Hepatocyte (in vitro differentiated cells): ENCODE results near the gene PIEZO1.

Experiments used
- CTCF ChIP-seq: fragments of 200-600 bp; sonication (generic); IDR thresholded peaks from 2 replicates; pipeline ENCODE4 v1.5.1; 2016; ENCODE audit warnings: antibody characterized with exemption, mild to moderate bottlenecking; ENCODE audit not compliant: poor library complexity
- EZH2 ChIP-seq: fragments of 200-600 bp; sonication (generic); IDR thresholded peaks from 2 replicates; pipeline ENCODE4 v1.6.1; 2016; ENCODE audit warnings: antibody characterized with exemption, mild to moderate bottlenecking, borderline replicate concordance
- EZH2phosphoT487 ChIP-seq: fragments of 200-600 bp; sonication (generic); IDR thresholded peaks from one replicate; pipeline ENCODE4 v1.6.1; 2018; ENCODE audit warnings: antibody characterized with exemption, mild to moderate bottlenecking, low read depth, moderate library complexity; ENCODE audit not compliant: unreplicated experiment, severe bottlenecking

- TF ChIP-seq CTCF (no peak), EZH2 (no peak), EZH2phosphoT487 (no peak)
Measured at GRCh38 chr16:88706965-88707826, 77.8 kb downstream of the PIEZO1 start.
